ENCODE measurements around the gene DENND5A.

- TF ChIP-seq CTCF (IDR thresholded peaks at IDR 0.05; ENCODE audit: control extremely low read depth in 1 of 3, insufficient read depth in 1 of 3, low read depth in 1 of 3, low read length in 3 of 3) = no peak
- TF ChIP-seq, protein P1, sequence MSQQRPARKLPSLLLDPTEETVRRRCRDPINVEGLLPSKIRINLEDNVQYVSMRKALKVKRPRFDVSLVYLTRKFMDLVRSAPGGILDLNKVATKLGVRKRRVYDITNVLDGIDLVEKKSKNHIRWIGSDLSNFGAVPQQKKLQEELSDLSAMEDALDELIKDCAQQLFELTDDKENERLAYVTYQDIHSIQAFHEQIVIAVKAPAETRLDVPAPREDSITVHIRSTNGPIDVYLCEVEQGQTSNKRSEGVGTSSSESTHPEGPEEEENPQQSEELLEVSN (IDR thresholded peaks at IDR 0.05) = no peak
- TF ChIP-seq EGR1 (IDR thresholded peaks at IDR 0.05; ENCODE audit: borderline replicate concordance, low read depth, low read length) = no peak
- no peak for TF ChIP-seq NRF1 (IDR thresholded peaks at IDR 0.05; ENCODE audit: low read depth, low read length)
- TF ChIP-seq CHD1 (IDR thresholded peaks at IDR 0.05; ENCODE audit: low read depth, low read length) = no peak
- TF ChIP-seq ATF2 (IDR thresholded peaks at IDR 0.05; ENCODE audit: low read length) = no peak
- TF ChIP-seq BRCA1 (IDR thresholded peaks at IDR 0.05; ENCODE audit: low read depth, low read length) = no peak
- TF ChIP-seq SRF (IDR thresholded peaks at IDR 0.05; ENCODE audit: low read depth, low read length) = no peak
- no peak for TF ChIP-seq POLR2A (IDR thresholded peaks at IDR 0.05; ENCODE audit: control extremely low read depth in 1 of 2, low read depth in 2 of 2, low read length in 2 of 2)
- no peak for TF ChIP-seq MAFK (IDR thresholded peaks at IDR 0.05; ENCODE audit: low read depth, low read length)
- no peak for TF ChIP-seq JUND (IDR thresholded peaks at IDR 0.05; ENCODE audit: low read length)
Observed at GRCh38 chr11:9247863-9248262, 17.3 kb downstream of the DENND5A start.

All from H1 (cell line).